K562 (cell line): Measurements from ENCODE around the gene ATP6V0C. TPM values are rescaled to one million over a fixed set of nuclear protein-coding genes. Genes with fewer than 3 reads are reported as not detected.
A peak's percentile ranks its signal among the peaks of the same experiment; 100 is the strongest.

Experiments
- ATF7 ChIP-seq: fragments of 450-650 bp; IDR thresholded peaks from 2 replicates; pipeline ENCODE4 v1.7.1; 2014; ENCODE audit warnings: mild to moderate bottlenecking, moderate library complexity
- CREBBP ChIP-seq: IDR thresholded peaks from one replicate; pipeline ENCODE4 v1.6.1; 2012; ENCODE audit warnings: low read depth, mild to moderate bottlenecking, control low read depth, inconsistent platforms, low read length
- EP400 ChIP-seq: fragments of 450-650 bp; IDR thresholded peaks from 2 replicates; pipeline ENCODE4 v1.6.1; 2017; ENCODE audit warnings: antibody characterized with exemption, mild to moderate bottlenecking, moderate library complexity
- ETV6 ChIP-seq, 3 experiments: fragments of 150-350 bp in 1 of 3; sonication (generic) in 1 of 3; formaldehyde crosslinking in 1 of 3; IDR thresholded peaks; 2 replicates each; pipeline versions ENCODE4 v1.6.1 to v1.8.0; 2014 to 2022; ENCODE audit warnings: borderline replicate concordance in 2 of 3, low read depth in 2 of 3, antibody characterized with exemption in 1 of 3, low read length in 1 of 3, mild to moderate bottlenecking in 1 of 3, missing genetic modification reagents in 1 of 3
- GATAD2A ChIP-seq: fragments of 450-650 bp; IDR thresholded peaks from 2 replicates; pipeline ENCODE4 v1.6.1; 2017
- KDM1A ChIP-seq, 2 experiments: fragments of 450-650 bp; IDR thresholded peaks; 2 replicates each; pipeline ENCODE4 v1.6.1; 2016; ENCODE audit warnings: mild to moderate bottlenecking in 2 of 2
- KLF1 ChIP-seq: fragments of 450-650 bp; IDR thresholded peaks from 2 replicates; pipeline ENCODE4 v1.6.1; 2016; ENCODE audit warnings: missing genetic modification characterization, missing compliant biosample characterization
- KLF10 ChIP-seq: fragments of 250-450 bp; sonication (Bioruptor Pico); IDR thresholded peaks from 2 replicates; pipeline ENCODE4 v1.6.1; 2021; ENCODE audit warnings: matching md5 sums
- KLF16 ChIP-seq: IDR thresholded peaks from 2 replicates; pipeline ENCODE4 v1.6.1; 2016; ENCODE audit warnings: antibody characterized with exemption
- MAFG ChIP-seq: fragments of 450-650 bp; conservative IDR thresholded peaks from 2 replicates; pipeline ENCODE4 v1.6.1; 2016; ENCODE audit warnings: missing genetic modification characterization, missing compliant biosample characterization
- NCOA4 ChIP-seq: fragments of 450-650 bp; IDR thresholded peaks from 2 replicates; pipeline ENCODE4 v1.6.1; 2018; ENCODE audit warnings: mild to moderate bottlenecking; ENCODE audit not compliant: partially characterized antibody
- NFRKB ChIP-seq: fragments of 450-650 bp; IDR thresholded peaks from 2 replicates; pipeline ENCODE4 v1.6.1; 2016; ENCODE audit warnings: low read depth
- NR2C2 ChIP-seq, 2 experiments: fragments of 200-800 bp in 1 of 2; sonication (Bioruptor generic) in 1 of 2; sonication (generic) in 1 of 2; formaldehyde crosslinking in 1 of 2; IDR thresholded peaks; 2 replicates each; pipeline versions ENCODE4 v1.6.1 to v1.8.0; 2016 to 2022; ENCODE audit warnings: mild to moderate bottlenecking in 1 of 2, missing compliant biosample characterization in 1 of 2, missing genetic modification characterization in 1 of 2, missing genetic modification reagents in 1 of 2
- NRF1 ChIP-seq, 2 experiments: fragments of 450-650 bp; IDR thresholded peaks in 1 of 2; conservative IDR thresholded peaks in 1 of 2; 2 replicates each; pipeline ENCODE4 v1.6.1; 2014; ENCODE audit warnings: mild to moderate bottlenecking in 2 of 2
- PCBP1 ChIP-seq: fragments of 200-400 bp; formaldehyde crosslinking; IDR thresholded peaks from 2 replicates; pipeline ENCODE4 v1.6.1; 2018; ENCODE audit warnings: mild to moderate bottlenecking, low read depth, low read length; ENCODE audit not compliant: poor library complexity, severe bottlenecking
- PCBP2 ChIP-seq: fragments of 200-400 bp; formaldehyde crosslinking; IDR thresholded peaks from 2 replicates; pipeline ENCODE4 v1.6.1; 2018; ENCODE audit warnings: low read length, low read depth, mild to moderate bottlenecking, moderate library complexity; ENCODE audit not compliant: poor library complexity, severe bottlenecking
- POLR2AphosphoS2 ChIP-seq: IDR thresholded peaks from 2 replicates; pipeline ENCODE4 v1.6.1; 2012; ENCODE audit warnings: low read length, improper control_type of control experiment
- PTTG1 ChIP-seq: fragments of 450-650 bp; IDR thresholded peaks from 2 replicates; pipeline ENCODE4 v1.6.1; 2016; ENCODE audit warnings: low read depth, mild to moderate bottlenecking, missing genetic modification characterization, missing compliant biosample characterization
- RBM22 ChIP-seq: fragments of 200-400 bp; formaldehyde crosslinking; IDR thresholded peaks from 2 replicates; pipeline ENCODE4 v1.6.1; 2018; ENCODE audit warnings: low read length, low read depth; ENCODE audit not compliant: poor library complexity, severe bottlenecking
- RCOR1 ChIP-seq, 2 experiments: IDR thresholded peaks; 2 replicates each; pipeline ENCODE4 v1.6.1; 2012; ENCODE audit warnings: low read depth in 2 of 2, low read length in 2 of 2, borderline replicate concordance in 1 of 2, improper control_type of control experiment in 1 of 2
- SOX6 ChIP-seq: fragments of 450-650 bp; IDR thresholded peaks from 2 replicates; pipeline ENCODE4 v1.6.1; 2014; ENCODE audit warnings: mild to moderate bottlenecking
- TRIM24 ChIP-seq, 2 experiments: fragments of 450-650 bp; IDR thresholded peaks; 2 replicates each; pipeline ENCODE4 v1.6.1; 2016
- ZBTB8A ChIP-seq: fragments of 450-650 bp; IDR thresholded peaks from 2 replicates; pipeline ENCODE4 v1.6.1; 2018; ENCODE audit warnings: mild to moderate bottlenecking, moderate library complexity; ENCODE audit not compliant: partially characterized antibody
- ZNF134 ChIP-seq: fragments of 250-450 bp; sonication (Bioruptor Pico); conservative IDR thresholded peaks from 2 replicates; pipeline ENCODE4 v1.4.0; 2020
- ZNF263 ChIP-seq: sonication (generic); formaldehyde crosslinking; IDR thresholded peaks from 2 replicates; pipeline ENCODE4 v1.8.0; 2022; ENCODE audit warnings: mild to moderate bottlenecking, missing genetic modification reagents, borderline replicate concordance
- ZNF311 ChIP-seq: fragments of 250-450 bp; sonication (Bioruptor Pico); IDR thresholded peaks from 2 replicates; pipeline ENCODE4 v1.4.0; 2020; ENCODE audit warnings: mild to moderate bottlenecking, moderate library complexity
- ZNF507 ChIP-seq: conservative IDR thresholded peaks from 2 replicates; pipeline ENCODE4 v1.6.1; 2017; ENCODE audit warnings: missing genetic modification characterization, missing compliant biosample characterization
- ZSCAN29 ChIP-seq: fragments of 450-650 bp; IDR thresholded peaks from 2 replicates; pipeline ENCODE4 v1.6.1; 2017
- polyA plus RNA-seq, 8 experiments: library from polyadenylated mRNA; depleted of rRNA in 4 of 8; stranded (reverse) in 5 of 8; unstranded in 3 of 8; fragments of >200 nt; fragmentation: Nextera tagmentation in 2 of 8; fragmentation: Illumina TruSeq in 1 of 8; extraction: Ambion mirVana in 2 of 8; extraction: Trizol in 1 of 8; gene quantifications; 2 replicates each; pipeline versions ENCODE4 v1.2.1 to v1.2.3, GENCODE V29; 2011 to 2014; ENCODE audit warnings: inconsistent platforms in 1 of 8, missing spikeins in 1 of 8
- total RNA-seq, 7 experiments: library from RNA; depleted of rRNA in 6 of 7; stranded (reverse); fragments of >200 nt in 6 of 7; fragmentation: Illumina TruSeq in 2 of 7; extraction: Trizol in 2 of 7; gene quantifications; 2 replicates each; pipeline versions ENCODE4 v1.2.1 to v1.2.3, GENCODE V29; 2011 to 2021; ENCODE audit warnings: low replicate concordance in 1 of 7
- TF ChIP-seq, protein P1 (sequence below): fragments of 450-650 bp; formaldehyde crosslinking; IDR thresholded peaks from 2 replicates; pipeline ENCODE4 v1.4.0; 2020; ENCODE audit warnings: mild to moderate bottlenecking, moderate library complexity
- TF ChIP-seq, protein P2 (sequence below), 2 experiments: fragments of 250-450 bp in 1 of 2; fragments of 450-650 bp in 1 of 2; sonication (Bioruptor Pico) in 1 of 2; IDR thresholded peaks; 2 replicates each; pipeline versions ENCODE4 v1.6.1 to v1.8.0; 2016 to 2021; ENCODE audit warnings: mild to moderate bottlenecking in 2 of 2, moderate library complexity in 2 of 2, missing compliant biosample characterization in 1 of 2, missing genetic modification characterization in 1 of 2

The ATP6V0C gene
- total and polyA plus RNA-seq, 9 of the 15 experiments (the other 6 are each of a cell fraction or from before 2014, with no cell fraction given): 2.9 to 228 (median 22.7) TPM

DNA sequence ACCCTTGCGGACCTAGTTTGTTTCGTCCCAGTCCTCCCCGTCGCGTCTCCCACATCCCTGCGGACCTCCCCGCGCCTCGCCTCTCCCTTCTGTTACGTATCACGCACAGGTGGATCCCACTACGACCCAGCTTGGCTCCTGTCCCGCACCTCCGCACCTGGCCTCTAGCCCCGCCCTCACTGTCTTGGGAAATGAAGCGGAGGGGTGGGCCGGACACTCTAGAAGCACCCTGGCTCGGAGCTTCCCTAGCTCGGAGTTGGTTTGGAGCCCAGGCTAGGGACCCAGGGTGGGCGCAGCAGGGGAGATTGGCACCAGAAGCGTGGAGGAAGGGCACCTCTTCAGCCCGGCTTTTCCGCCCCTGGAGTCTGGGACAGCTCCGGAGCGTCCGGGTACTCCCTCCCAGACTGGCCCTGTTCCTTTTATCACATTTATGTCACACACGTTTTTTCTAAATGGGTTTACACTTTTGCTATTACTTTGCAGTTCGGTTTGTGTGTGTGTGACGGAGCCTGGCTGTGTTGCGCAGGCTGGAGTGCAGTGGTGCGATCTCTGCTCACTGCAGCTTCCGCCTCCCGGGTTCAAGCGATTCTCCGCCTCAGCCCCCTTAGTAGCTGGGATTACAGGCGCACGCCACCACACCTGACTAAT, 18.9 kb downstream of the ATP6V0C start (continued):
- TF ChIP-seq MAFG (tag): no peak
- no peak for TF ChIP-seq KLF16
- TF ChIP-seq RCOR1 (IDR thresholded peaks at IDR 0.05; ENCODE audit: borderline replicate concordance in 1 of 2, low read depth in 2 of 2, low read length in 2 of 2): no peak
- TF ChIP-seq KLF10: no peak
- TF ChIP-seq ZNF134: no peak
- no peak for TF ChIP-seq KLF1 (tag)
- TF ChIP-seq ZNF507 (tag): no peak
- no peak for TF ChIP-seq TRIM24 (IDR thresholded peaks at IDR 0.05)
- 0 out of 2 replicates have a peak, but pooled peaks have one; percentile 9 for TF ChIP-seq GATAD2A
- TF ChIP-seq CREBBP: no peak
- no peak for TF ChIP-seq SOX6
- TF ChIP-seq, protein P1, sequence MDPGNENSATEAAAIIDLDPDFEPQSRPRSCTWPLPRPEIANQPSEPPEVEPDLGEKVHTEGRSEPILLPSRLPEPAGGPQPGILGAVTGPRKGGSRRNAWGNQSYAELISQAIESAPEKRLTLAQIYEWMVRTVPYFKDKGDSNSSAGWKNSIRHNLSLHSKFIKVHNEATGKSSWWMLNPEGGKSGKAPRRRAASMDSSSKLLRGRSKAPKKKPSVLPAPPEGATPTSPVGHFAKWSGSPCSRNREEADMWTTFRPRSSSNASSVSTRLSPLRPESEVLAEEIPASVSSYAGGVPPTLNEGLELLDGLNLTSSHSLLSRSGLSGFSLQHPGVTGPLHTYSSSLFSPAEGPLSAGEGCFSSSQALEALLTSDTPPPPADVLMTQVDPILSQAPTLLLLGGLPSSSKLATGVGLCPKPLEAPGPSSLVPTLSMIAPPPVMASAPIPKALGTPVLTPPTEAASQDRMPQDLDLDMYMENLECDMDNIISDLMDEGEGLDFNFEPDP (CRISPR knock-in tag): no peak
- TF ChIP-seq NRF1 (conservative IDR thresholded peaks at IDR 0.05 in 1 of 2, IDR thresholded peaks at IDR 0.05 in 1 of 2): peak; percentile 86 to 88
- TF ChIP-seq ZNF263 (CRISPR knock-in tag): peak; percentile 47; the same call in 1 of the 2 replicates
- no peak for TF ChIP-seq PTTG1 (tag)
- TF ChIP-seq NR2C2 (CRISPR knock-in tag; IDR thresholded peaks at IDR 0.05): no peak
- no peak; the same call in 1 of the 2 replicates for TF ChIP-seq NR2C2 (tag; IDR thresholded peaks at IDR 0.05)
- 0 out of 2 replicates have a peak, but pooled peaks have one; percentile 12 for TF ChIP-seq ATF7
- no peak for TF ChIP-seq PCBP2
- no peak for TF ChIP-seq ETV6 (IDR thresholded peaks at IDR 0.05; ENCODE audit: borderline replicate concordance in 1 of 2, low read depth in 2 of 2, low read length in 1 of 2)
- no peak for TF ChIP-seq ETV6 (CRISPR knock-in tag; IDR thresholded peaks at IDR 0.05; ENCODE audit: borderline replicate concordance)
- no peak for TF ChIP-seq ZNF311 (CRISPR knock-in tag)
- TF ChIP-seq, protein P2, sequence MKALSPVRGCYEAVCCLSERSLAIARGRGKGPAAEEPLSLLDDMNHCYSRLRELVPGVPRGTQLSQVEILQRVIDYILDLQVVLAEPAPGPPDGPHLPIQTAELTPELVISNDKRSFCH (CRISPR knock-in tag; IDR thresholded peaks at IDR 0.05): no peak
- TF ChIP-seq, protein P2 (tag; IDR thresholded peaks at IDR 0.05): 0 out of 2 replicates have a peak, but pooled peaks have one; percentile 31
- no peak for TF ChIP-seq NCOA4
- no peak for TF ChIP-seq KDM1A (IDR thresholded peaks at IDR 0.05)
- TF ChIP-seq ZSCAN29: no peak
- TF ChIP-seq NFRKB: no peak
- no peak for TF ChIP-seq POLR2AphosphoS2
- 0 out of 2 replicates have a peak, but pooled peaks have one; percentile 23 for TF ChIP-seq EP400
- no peak for TF ChIP-seq ZBTB8A
- no peak for TF ChIP-seq PCBP1
- TF ChIP-seq RBM22: no peak
